Natural killer cell treated with Interleukin-12 subunit alpha and Interleukin-12 subunit beta and Interleukin-15 and Interleukin-18, amount 100 ng/mL, for 72 hours (primary cell): ENCODE data around the gene FAM13C. TPM values are rescaled to one million over a fixed set of nuclear protein-coding genes. Genes with fewer than 3 reads are reported as not detected.

Source experiments
- ATAC-seq, 2 donors: fragments of 150-1000 bp; cut with Tn5 transposase in 1 of 2; sonication (Bioruptor Pico), chemical (Tn5 transposase) in 1 of 2; 2 replicates each; pipeline ENCODE4 v1.10.0; 2021
- DNase-seq: peaks from one replicate; pipeline ENCODE4 v3.0.0; 2022; ENCODE audit warnings: low spot score
- H3K27ac Mint-ChIP-seq, 2 donors: 1 replicate in 1 of 2; 2 replicates in 1 of 2; pipeline ENCODE4 v1.8.0; 2022; ENCODE audit warnings: mixed read lengths in 2 of 2, mild to moderate bottlenecking in 1 of 2, moderate library complexity in 1 of 2
- H3K27me3 Mint-ChIP-seq, 2 donors: 1 replicate in 1 of 2; 2 replicates in 1 of 2; pipeline ENCODE4 v1.8.0; 2022; ENCODE audit warnings: mixed read lengths in 2 of 2
- H3K36me3 Mint-ChIP-seq: one replicate; pipeline ENCODE4 v1.8.0; 2022; ENCODE audit warnings: mixed read lengths
- H3K4me1 Mint-ChIP-seq, 2 donors: 1 replicate in 1 of 2; 2 replicates in 1 of 2; pipeline ENCODE4 v1.8.0; 2022; ENCODE audit warnings: low read depth in 2 of 2, mixed read lengths in 2 of 2, mild to moderate bottlenecking in 1 of 2
- H3K4me3 Mint-ChIP-seq: one replicate; pipeline ENCODE4 v1.8.0; 2022; ENCODE audit warnings: mixed read lengths
- H3K9me3 Mint-ChIP-seq: 2 replicates; pipeline ENCODE4 v1.8.0; 2022; ENCODE audit warnings: mixed read lengths
- total RNA-seq, 2 donors: library from RNA; stranded (reverse); gene quantifications; one replicate each; pipeline ENCODE4 v1.2.3, GENCODE V29; 2022

Gene FAM13C
- total RNA-seq, 2 donors from 2014 or later = not detected

GRCh38 chr10:59322131-59322530 is 40.2 kb downstream of the FAM13C start:
- no peak for DNase-seq
- Mint-ChIP-seq H3K27me3 (no peaks in the 10 kb centered on the region), H3K9me3 (peaks cover 3% of the 10 kb centered on the region), H3K36me3 (no peaks in the 10 kb centered on the region), H3K27ac (no peak overlapping the region), H3K4me3 (no peak overlapping the region), H3K4me1 (no peaks in the 10 kb centered on the region)
- ATAC-seq = no peak

- ATAC-seq = no peak
- DNase-seq = no peak
- H3K9me3 Mint-ChIP-seq = peaks cover 3% of the 10 kb centered on the region
- H3K27ac Mint-ChIP-seq = no peak overlapping the region
- H3K27me3 Mint-ChIP-seq = no peaks in the 10 kb centered on the region
- H3K36me3 Mint-ChIP-seq = no peaks in the 10 kb centered on the region
- H3K4me1 Mint-ChIP-seq = no peaks in the 10 kb centered on the region
- H3K4me3 Mint-ChIP-seq = no peak overlapping the region
These were observed 42.0 kb downstream of the FAM13C start for GRCh38 chr10:59320355-59320754.

GRCh38 chr10:59319854-59320253 is 42.5 kb downstream of the FAM13C start:
- Mint-ChIP-seq H3K36me3 (no peaks in the 10 kb centered on the region), H3K4me3 (no peak overlapping the region), H3K9me3 (peaks cover 3% of the 10 kb centered on the region), H3K27me3 (no peaks in the 10 kb centered on the region), H3K4me1 (no peaks in the 10 kb centered on the region), H3K27ac (no peak overlapping the region)
- no peak for ATAC-seq
- no peak for DNase-seq

- Mint-ChIP-seq H3K27ac (no peak overlapping the region), H3K36me3 (no peaks in the 10 kb centered on the region), H3K4me3 (no peak overlapping the region), H3K9me3 (peaks cover 1% of the 10 kb centered on the region), H3K4me1 (no peaks in the 10 kb centered on the region), H3K27me3 (no peaks in the 10 kb centered on the region)
- DNase-seq (no peak), ATAC-seq (no peak)
These were observed 45.3 kb downstream of the FAM13C start for GRCh38 chr10:59317066-59317465.

- Mint-ChIP-seq H3K4me1 (no peaks in the 10 kb centered on the region), H3K27me3 (no peaks in the 10 kb centered on the region), H3K4me3 (no peak overlapping the region), H3K27ac (no peak overlapping the region), H3K36me3 (no peaks in the 10 kb centered on the region), H3K9me3 (no peaks in the 10 kb centered on the region)
- no peak for DNase-seq
- ATAC-seq = no peak
These were observed 46.9 kb downstream of the FAM13C start for GRCh38 chr10:59315465-59315864.

- Mint-ChIP-seq H3K27ac (no peak overlapping the region), H3K9me3 (peaks cover 4% of the 10 kb centered on the region), H3K36me3 (peaks cover 4% of the 10 kb centered on the region), H3K4me3 (no peak overlapping the region), H3K4me1 (no peaks in the 10 kb centered on the region), H3K27me3 (no peaks in the 10 kb centered on the region)
- no peak for DNase-seq
- ATAC-seq = no peak
These were observed 48.1 kb downstream of the FAM13C start for GRCh38 chr10:59314268-59314667.

GRCh38 chr10:59312247-59312646 is 50.1 kb downstream of the FAM13C start:
- DNase-seq (no peak), ATAC-seq (no peak)
- H3K4me1 Mint-ChIP-seq = no peaks in the 10 kb centered on the region
- H3K27me3 Mint-ChIP-seq = no peaks in the 10 kb centered on the region
- peaks cover 11% of the 10 kb centered on the region for H3K9me3 Mint-ChIP-seq
- H3K36me3 Mint-ChIP-seq = peaks cover 5% of the 10 kb centered on the region
- H3K4me3 Mint-ChIP-seq = no peak overlapping the region
- no peak overlapping the region for H3K27ac Mint-ChIP-seq

GRCh38 chr10:59311025-59311424 is 51.3 kb downstream of the FAM13C start:
- no peak for ATAC-seq
- DNase-seq = no peak
- H3K4me1 Mint-ChIP-seq = no peaks in the 10 kb centered on the region
- H3K4me3 Mint-ChIP-seq = no peak overlapping the region
- peaks cover 5% of the 10 kb centered on the region for H3K36me3 Mint-ChIP-seq
- no peak overlapping the region for H3K27ac Mint-ChIP-seq
- no peaks in the 10 kb centered on the region for H3K27me3 Mint-ChIP-seq
- H3K9me3 Mint-ChIP-seq = peaks cover 15% of the 10 kb centered on the region

GRCh38 chr10:59310324-59310914 is 51.9 kb downstream of the FAM13C start:
- Mint-ChIP-seq H3K4me1 (no peaks in the 10 kb centered on the region), H3K36me3 (peaks cover 5% of the 10 kb centered on the region), H3K4me3 (no peak overlapping the region), H3K27me3 (no peaks in the 10 kb centered on the region), H3K27ac (no peak overlapping the region), H3K9me3 (peaks cover 15% of the 10 kb centered on the region)
- ATAC-seq = no peak
- DNase-seq = no peak

GRCh38 chr10:59304521-59305097 is 57.7 kb downstream of the FAM13C start:
- peaks cover 5% of the 10 kb centered on the region for H3K36me3 Mint-ChIP-seq
- ATAC-seq (no peak), DNase-seq (no peak)
- H3K27ac Mint-ChIP-seq = no peak overlapping the region
- no peaks in the 10 kb centered on the region for H3K27me3 Mint-ChIP-seq
- no peaks in the 10 kb centered on the region for H3K4me1 Mint-ChIP-seq
- H3K4me3 Mint-ChIP-seq = no peak overlapping the region
- H3K9me3 Mint-ChIP-seq = peaks cover 15% of the 10 kb centered on the region

- H3K9me3 Mint-ChIP-seq = peaks cover 5% of the 10 kb centered on the region
- no peaks in the 10 kb centered on the region for H3K27me3 Mint-ChIP-seq
- H3K4me1 Mint-ChIP-seq = no peaks in the 10 kb centered on the region
- ATAC-seq = peak in 1 of 2 donors; percentile 51
- no peak overlapping the region for H3K4me3 Mint-ChIP-seq
- H3K36me3 Mint-ChIP-seq = no peaks in the 10 kb centered on the region
- DNase-seq = no peak
- H3K27ac Mint-ChIP-seq = no peak overlapping the region
These were observed 59.3 kb downstream of the FAM13C start for GRCh38 chr10:59303018-59303417.

- Mint-ChIP-seq H3K36me3 (no peaks in the 10 kb centered on the region), H3K9me3 (peaks cover 6% of the 10 kb centered on the region), H3K4me3 (no peak overlapping the region), H3K27me3 (no peaks in the 10 kb centered on the region), H3K27ac (no peak overlapping the region), H3K4me1 (no peaks in the 10 kb centered on the region)
- ATAC-seq = no peak
- DNase-seq = no peak
These were observed 60.0 kb downstream of the FAM13C start for GRCh38 chr10:59302381-59302780.

- DNase-seq (no peak), ATAC-seq (no peak)
- Mint-ChIP-seq H3K36me3 (no peaks in the 10 kb centered on the region), H3K9me3 (peaks cover 4% of the 10 kb centered on the region), H3K27me3 (no peaks in the 10 kb centered on the region), H3K27ac (no peak overlapping the region), H3K4me1 (no peaks in the 10 kb centered on the region), H3K4me3 (no peak overlapping the region)
These were observed 61.1 kb downstream of the FAM13C start for GRCh38 chr10:59301067-59301754.

- Mint-ChIP-seq H3K36me3 (no peaks in the 10 kb centered on the region), H3K9me3 (peaks cover 4% of the 10 kb centered on the region), H3K27me3 (no peaks in the 10 kb centered on the region), H3K27ac (no peak overlapping the region), H3K4me1 (no peaks in the 10 kb centered on the region), H3K4me3 (no peak overlapping the region)
- ATAC-seq = no peak
- no peak for DNase-seq
These were observed 62.0 kb downstream of the FAM13C start for GRCh38 chr10:59300386-59300785.
